Measurements from ENCODE around the gene KCNT1.

KCNT1 gene

DNA sequence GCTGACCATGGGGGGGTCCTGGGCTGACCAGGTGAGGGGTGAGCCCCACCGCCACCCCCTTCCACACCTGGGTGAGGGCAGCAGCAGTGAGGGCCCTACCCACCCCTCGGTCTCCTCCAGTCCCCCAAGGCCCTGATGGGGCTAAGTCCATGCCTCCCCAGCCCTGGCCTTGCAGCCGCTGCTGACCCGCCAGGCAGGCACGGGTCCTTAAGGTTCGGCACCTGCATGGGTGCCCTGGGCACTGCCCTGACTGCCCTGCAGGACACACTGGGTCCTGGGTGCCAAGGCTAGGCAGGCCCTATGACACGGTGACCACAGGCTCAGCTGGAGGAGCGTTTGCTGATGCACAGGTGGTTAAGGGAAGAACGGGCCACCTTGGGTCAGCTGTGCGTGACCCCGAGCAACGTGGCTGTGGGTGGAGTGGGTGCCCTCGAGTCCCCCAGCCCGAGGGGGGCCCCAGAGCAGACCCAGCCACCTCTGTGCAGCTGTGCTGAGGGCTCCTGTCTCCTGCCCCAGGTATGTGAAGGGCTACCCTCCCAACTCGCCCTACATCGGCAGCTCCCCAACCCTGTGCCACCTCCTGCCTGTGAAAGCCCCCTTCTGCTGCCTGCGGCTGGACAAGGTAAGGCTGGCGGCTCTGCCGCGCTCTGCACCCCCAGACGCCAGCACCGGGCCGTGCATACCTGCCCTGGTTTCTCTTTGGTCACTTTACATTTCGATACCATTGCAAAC lies 73.0 kb downstream of the KCNT1 start:
- no peaks in the 10 kb centered on the region for H3K9me3 ChIP-seq (ENCODE audit: low read length)
- no peaks in the 10 kb centered on the region for H3K36me3 ChIP-seq (ENCODE audit: insufficient read depth, low read length)
- H3K4me1 ChIP-seq (ENCODE audit: insufficient read depth, low read length) = no peaks in the 10 kb centered on the region
- H3K27me3 ChIP-seq (ENCODE audit: insufficient read depth, low read length) = peaks cover 6% of the 10 kb centered on the region
- H2AFZ ChIP-seq (ENCODE audit: low read depth, low read length) = no peak overlapping the region
- H3K4me3 ChIP-seq (ENCODE audit: low read length) = no peak overlapping the region

DNA sequence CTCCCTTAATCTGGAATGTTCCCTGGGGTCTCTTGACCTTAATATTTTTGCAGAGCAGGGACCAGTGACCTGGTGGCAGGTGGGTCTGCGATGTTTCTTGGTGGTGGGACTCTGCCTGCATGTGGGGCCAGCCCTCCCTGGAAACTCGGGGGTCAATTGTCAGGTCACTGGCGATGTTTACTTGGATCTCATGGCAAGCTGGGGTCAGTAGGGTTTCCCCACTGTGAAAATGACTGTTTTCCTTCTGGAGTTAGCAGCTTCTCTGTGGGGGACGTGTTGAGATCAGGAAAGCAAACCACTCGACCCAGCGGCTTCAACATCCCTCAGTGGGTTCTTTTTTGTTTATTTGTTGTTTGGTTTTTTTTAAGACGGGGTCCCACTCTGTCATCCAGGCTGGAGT lies 73.9 kb downstream of the KCNT1 start:
- no peaks in the 10 kb centered on the region for H3K9me3 ChIP-seq (ENCODE audit: low read length)
- H3K4me1 ChIP-seq (ENCODE audit: insufficient read depth, low read length) = no peaks in the 10 kb centered on the region
- no peak overlapping the region for H3K4me3 ChIP-seq (ENCODE audit: low read length)
- peaks cover 14% of the 10 kb centered on the region for H3K27me3 ChIP-seq (ENCODE audit: insufficient read depth, low read length)
- H2AFZ ChIP-seq (ENCODE audit: low read depth, low read length) = no peak overlapping the region
- no peaks in the 10 kb centered on the region for H3K36me3 ChIP-seq (ENCODE audit: insufficient read depth, low read length)

DNA sequence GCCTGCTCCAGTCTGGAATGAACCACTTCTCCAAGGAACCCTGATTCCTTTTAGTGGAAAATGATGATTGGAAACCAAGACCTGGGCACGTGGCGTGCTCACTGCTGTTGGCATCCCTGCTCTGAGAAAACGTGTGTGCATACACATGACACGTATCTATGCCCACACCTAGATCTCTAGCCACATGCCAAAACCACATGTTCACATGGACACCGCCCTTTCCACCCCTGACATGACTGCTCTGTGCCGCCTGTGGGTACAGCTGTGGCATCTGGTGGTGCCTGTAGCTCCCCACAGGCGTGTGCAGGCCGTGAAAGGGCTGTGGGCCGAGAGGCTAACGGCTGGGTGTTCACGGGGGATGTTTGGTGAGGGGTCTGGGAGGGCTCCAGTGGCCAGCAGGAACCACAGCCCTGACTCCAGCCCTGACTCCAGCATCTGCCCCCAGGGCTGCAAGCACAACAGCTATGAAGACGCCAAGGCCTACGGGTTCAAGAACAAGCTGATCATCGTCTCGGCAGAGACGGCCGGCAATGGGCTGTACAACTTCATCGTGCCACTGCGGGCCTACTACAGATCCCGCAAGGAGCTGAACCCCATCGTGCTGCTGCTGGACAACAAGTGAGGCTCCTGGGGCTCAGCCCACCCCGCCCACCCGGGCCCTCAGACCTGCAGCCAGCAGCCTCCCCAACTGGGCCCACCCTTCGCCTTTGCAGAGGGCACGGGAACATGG lies 75.1 kb downstream of the KCNT1 start:
- H3K4me3 ChIP-seq (ENCODE audit: low read length) = no peak overlapping the region

DNA sequence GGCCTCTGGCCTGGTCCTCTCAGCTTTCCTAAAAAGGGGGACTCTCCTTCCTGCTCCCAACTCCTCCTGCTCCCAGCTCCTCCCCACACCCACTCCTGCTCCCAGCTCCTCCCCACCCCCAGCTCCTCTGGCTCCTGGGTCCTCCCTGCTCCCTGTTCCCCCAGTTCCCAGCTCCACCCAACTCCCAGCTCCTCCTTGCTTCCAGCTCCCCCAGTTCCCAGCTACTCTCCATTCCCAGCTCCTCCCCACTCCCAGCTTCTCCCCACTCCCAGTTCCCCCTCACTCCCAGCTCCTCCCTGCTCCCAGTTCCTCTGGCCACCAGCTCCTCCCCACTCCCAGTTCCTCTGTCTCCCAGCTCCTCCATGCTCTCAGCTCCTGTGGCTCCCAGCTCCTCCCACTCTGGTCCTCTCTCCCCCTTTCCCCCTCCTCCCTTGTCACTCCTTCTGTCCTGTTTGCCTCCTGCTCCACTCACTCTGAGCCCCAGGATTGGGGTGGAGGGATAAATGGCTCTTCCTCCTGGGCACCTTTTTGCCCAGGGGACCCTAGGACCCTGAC lies 75.7 kb downstream of the KCNT1 start:
- Histone ChIP-seq H3K27me3 (ENCODE audit: insufficient read depth, low read length) (peaks cover 27% of the 10 kb centered on the region), H2AFZ (ENCODE audit: low read depth, low read length) (no peak overlapping the region), H3K4me3 (ENCODE audit: low read length) (no peak overlapping the region), H3K9me3 (ENCODE audit: low read length) (no peaks in the 10 kb centered on the region), H3K4me1 (ENCODE audit: insufficient read depth, low read length) (no peaks in the 10 kb centered on the region), H3K36me3 (ENCODE audit: insufficient read depth, low read length) (no peaks in the 10 kb centered on the region)

More for the DNA sequence above, 75.1 kb downstream of the KCNT1 start:
- Histone ChIP-seq H2AFZ (ENCODE audit: low read depth, low read length) (no peak overlapping the region), H3K36me3 (ENCODE audit: insufficient read depth, low read length) (no peaks in the 10 kb centered on the region), H3K27me3 (ENCODE audit: insufficient read depth, low read length) (peaks cover 22% of the 10 kb centered on the region), H3K9me3 (ENCODE audit: low read length) (no peaks in the 10 kb centered on the region), H3K4me1 (ENCODE audit: insufficient read depth, low read length) (no peaks in the 10 kb centered on the region)

DNA sequence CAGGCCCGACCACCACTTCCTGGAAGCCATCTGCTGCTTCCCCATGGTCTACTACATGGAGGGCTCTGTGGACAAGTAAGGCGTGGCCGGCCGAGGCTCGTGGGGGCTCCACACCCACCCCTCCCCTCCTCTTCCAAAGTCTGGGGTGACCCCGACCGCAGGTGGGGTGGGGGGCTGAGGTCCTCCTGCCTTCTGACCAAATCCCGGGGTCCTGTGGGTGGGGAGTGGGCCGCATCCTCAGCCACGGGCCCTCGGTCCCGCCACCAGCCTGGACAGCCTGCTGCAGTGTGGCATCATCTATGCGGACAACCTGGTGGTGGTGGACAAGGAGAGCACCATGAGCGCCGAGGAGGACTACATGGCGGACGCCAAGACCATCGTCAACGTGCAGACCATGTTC lies 76.4 kb downstream of the KCNT1 start:
- no peaks in the 10 kb centered on the region for H3K9me3 ChIP-seq (ENCODE audit: low read length)
- no peak overlapping the region for H2AFZ ChIP-seq (ENCODE audit: low read depth, low read length)
- H3K4me3 ChIP-seq (ENCODE audit: low read length) = no peak overlapping the region
- H3K4me1 ChIP-seq (ENCODE audit: insufficient read depth, low read length) = no peaks in the 10 kb centered on the region
- no peaks in the 10 kb centered on the region for H3K36me3 ChIP-seq (ENCODE audit: insufficient read depth, low read length)
- H3K27me3 ChIP-seq (ENCODE audit: insufficient read depth, low read length) = peaks cover 32% of the 10 kb centered on the region

DNA sequence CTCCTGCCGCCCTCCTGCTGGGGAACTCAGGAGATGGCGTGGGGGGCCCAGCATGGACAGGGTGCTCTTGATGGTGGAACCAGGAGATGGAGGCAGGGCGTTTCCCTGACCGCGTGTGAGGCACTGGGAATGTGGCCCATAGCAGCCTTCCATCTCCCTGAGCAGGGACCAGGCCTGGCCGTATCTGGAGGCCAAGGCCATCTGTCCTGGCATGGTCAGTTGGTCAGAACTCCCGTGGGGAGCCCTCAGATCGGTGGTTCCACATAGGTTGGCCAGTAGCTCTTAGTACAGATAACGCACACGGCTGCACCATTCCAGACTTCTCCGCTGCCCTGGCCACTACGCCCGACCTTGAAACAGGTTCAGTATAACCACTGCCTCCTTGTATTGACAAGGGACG lies 77.6 kb downstream of the KCNT1 start:
- no peaks in the 10 kb centered on the region for H3K36me3 ChIP-seq (ENCODE audit: insufficient read depth, low read length)

DNA sequence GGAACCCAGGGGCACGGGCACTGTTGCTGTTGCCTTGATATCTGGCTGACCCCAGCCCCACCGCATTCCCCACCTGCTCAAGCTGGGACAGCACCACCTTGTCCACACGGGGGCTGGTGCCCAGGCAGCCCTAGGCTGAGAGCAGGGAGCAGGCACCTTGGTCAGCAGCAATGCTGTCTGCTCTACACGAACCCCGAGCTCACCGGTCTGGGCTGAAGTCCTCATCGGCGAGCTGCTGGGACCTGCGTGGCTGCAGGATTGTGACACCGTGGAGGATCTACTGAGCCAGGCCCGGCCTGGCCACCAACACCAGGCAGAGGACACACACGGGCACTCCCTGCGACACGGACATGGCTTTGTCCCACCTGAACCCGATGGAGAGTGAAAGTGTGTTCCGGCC lies 78.1 kb downstream of the KCNT1 start:
- Histone ChIP-seq H3K9me3 (ENCODE audit: low read length) (no peaks in the 10 kb centered on the region), H3K27me3 (ENCODE audit: insufficient read depth, low read length) (peaks cover 37% of the 10 kb centered on the region), H2AFZ (ENCODE audit: low read depth, low read length) (no peak overlapping the region), H3K36me3 (ENCODE audit: insufficient read depth, low read length) (no peaks in the 10 kb centered on the region), H3K4me1 (ENCODE audit: insufficient read depth, low read length) (no peaks in the 10 kb centered on the region), H3K4me3 (ENCODE audit: low read length) (no peak overlapping the region)

More for the DNA sequence above, 77.6 kb downstream of the KCNT1 start:
- Histone ChIP-seq H3K4me1 (ENCODE audit: insufficient read depth, low read length) (no peaks in the 10 kb centered on the region), H3K9me3 (ENCODE audit: low read length) (no peaks in the 10 kb centered on the region), H3K27me3 (ENCODE audit: insufficient read depth, low read length) (peaks cover 32% of the 10 kb centered on the region), H2AFZ (ENCODE audit: low read depth, low read length) (no peak overlapping the region), H3K4me3 (ENCODE audit: low read length) (no peak overlapping the region)

DNA sequence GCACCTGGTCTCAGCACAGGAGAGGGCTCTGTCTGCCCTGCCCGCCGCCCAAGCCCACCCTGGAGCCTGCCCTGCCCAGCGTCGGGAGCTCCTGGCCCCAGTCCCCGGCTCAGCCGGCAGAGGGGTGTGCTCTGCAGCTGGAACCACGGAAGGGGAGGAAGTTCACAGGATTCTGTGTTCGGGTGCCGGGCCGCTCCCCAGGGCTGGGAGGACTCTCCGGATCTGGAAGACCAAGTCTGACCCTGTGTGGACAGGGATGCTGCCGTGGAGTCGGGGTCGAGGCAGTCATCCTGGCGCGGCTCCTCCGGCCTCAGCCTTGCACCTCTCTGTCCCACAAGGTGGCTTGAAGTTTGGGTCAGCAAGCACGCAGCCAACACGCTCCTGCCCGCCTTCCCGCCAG lies 78.6 kb downstream of the KCNT1 start:
- Histone ChIP-seq H3K27me3 (ENCODE audit: insufficient read depth, low read length) (peaks cover 38% of the 10 kb centered on the region), H3K4me3 (ENCODE audit: low read length) (no peak overlapping the region), H3K9me3 (ENCODE audit: low read length) (no peaks in the 10 kb centered on the region), H3K4me1 (ENCODE audit: insufficient read depth, low read length) (no peaks in the 10 kb centered on the region), H3K36me3 (ENCODE audit: insufficient read depth, low read length) (no peaks in the 10 kb centered on the region), H2AFZ (ENCODE audit: low read depth, low read length) (no peak overlapping the region)

DNA sequence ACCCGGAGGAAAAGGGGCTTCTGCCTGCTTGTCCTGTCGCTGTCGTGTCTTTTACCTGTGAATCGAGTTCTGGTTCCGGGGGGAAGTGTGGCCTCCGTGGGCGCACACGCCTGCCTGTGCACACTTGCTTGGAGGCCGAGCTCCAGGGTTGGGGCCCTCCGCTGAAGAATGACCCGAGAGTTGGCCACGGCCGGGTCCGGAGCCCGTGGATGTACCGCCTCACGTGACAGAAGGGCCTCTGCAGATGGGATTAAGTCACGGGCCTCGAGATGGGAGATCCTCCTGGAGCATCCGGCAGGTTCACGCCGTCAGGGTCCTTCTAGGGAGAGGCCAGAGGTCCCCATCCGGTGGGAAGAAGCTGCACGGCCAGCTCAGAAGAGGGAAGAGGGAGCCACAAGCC lies 81.0 kb downstream of the KCNT1 start:
- H3K27me3 ChIP-seq (ENCODE audit: insufficient read depth, low read length) = peaks cover 55% of the 10 kb centered on the region
- no peak overlapping the region for H3K4me3 ChIP-seq (ENCODE audit: low read length)
- no peak overlapping the region for H2AFZ ChIP-seq (ENCODE audit: low read depth, low read length)
- H3K36me3 ChIP-seq (ENCODE audit: insufficient read depth, low read length) = no peaks in the 10 kb centered on the region
- no peaks in the 10 kb centered on the region for H3K9me3 ChIP-seq (ENCODE audit: low read length)
- H3K4me1 ChIP-seq (ENCODE audit: insufficient read depth, low read length) = no peaks in the 10 kb centered on the region

DNA sequence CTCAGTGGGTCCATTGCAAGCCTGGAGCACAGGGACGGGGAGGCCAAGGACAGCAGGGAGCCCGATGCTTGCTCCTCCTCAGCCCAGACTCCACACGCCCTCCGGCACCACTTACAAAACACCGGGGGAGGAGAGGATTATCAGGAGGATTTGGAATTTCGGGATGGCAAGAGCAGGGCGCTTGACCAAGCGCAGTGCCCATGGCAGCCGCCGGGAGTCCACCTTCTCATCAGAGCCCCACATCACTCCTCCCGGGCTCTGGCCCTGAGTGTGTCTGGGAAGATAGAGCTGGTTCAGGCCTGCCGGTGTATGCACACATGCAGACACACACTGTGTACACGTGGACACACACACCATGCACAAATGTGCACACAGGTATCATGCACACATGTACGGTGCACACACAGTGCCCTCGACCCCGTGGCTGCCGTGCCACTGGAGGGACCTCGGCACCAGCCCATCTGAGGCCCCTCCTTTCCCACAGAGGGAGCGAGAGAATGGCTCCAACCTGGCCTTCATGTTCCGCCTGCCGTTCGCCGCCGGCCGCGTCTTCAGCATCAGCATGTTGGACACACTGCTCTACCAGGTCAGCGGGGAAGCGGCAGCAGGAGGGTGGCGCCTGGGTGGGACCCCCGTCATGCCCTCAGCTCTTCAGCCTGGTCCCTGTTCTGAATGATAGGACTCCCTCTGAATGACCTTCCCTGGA lies 81.7 kb downstream of the KCNT1 start:
- Histone ChIP-seq H3K36me3 (ENCODE audit: insufficient read depth, low read length) (no peaks in the 10 kb centered on the region), H2AFZ (ENCODE audit: low read depth, low read length) (no peak overlapping the region), H3K4me3 (ENCODE audit: low read length) (no peak overlapping the region), H3K9me3 (ENCODE audit: low read length) (no peaks in the 10 kb centered on the region), H3K27me3 (ENCODE audit: insufficient read depth, low read length) (peaks cover 62% of the 10 kb centered on the region), H3K4me1 (ENCODE audit: insufficient read depth, low read length) (no peaks in the 10 kb centered on the region)

DNA sequence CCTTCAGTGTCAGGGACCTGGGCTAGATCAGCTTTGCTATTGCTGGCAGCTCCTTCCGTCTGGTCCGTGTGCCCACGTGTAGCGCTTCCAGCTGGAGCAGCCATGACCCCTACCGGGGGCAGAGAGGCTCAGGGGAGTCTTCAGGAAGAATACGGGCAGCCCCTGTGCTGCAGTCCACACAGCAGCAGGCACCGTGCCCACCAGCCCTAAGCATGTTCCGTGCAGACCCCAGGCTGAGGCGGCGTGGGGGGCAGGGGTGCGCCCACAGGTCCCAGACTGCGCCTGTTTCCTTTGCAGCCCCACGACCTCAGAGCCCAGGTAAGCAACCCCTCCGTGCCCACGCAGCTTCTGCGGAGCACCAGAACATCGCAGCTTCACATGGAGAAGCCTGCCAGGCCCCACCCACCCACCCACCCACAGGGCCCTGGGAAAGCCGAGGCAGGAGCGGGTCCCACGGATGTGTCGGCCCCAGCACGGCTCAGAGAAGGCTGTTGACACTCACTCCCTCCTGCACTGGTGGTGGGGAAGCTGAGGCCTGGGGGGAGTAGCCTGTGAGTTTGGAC lies 83.1 kb downstream of the KCNT1 start:
- Histone ChIP-seq H3K4me3 (ENCODE audit: low read length) (no peak overlapping the region), H3K4me1 (ENCODE audit: insufficient read depth, low read length) (no peaks in the 10 kb centered on the region), H3K36me3 (ENCODE audit: insufficient read depth, low read length) (no peaks in the 10 kb centered on the region), H2AFZ (ENCODE audit: low read depth, low read length) (no peak overlapping the region), H3K27me3 (ENCODE audit: insufficient read depth, low read length) (peaks cover 73% of the 10 kb centered on the region), H3K9me3 (ENCODE audit: low read length) (no peaks in the 10 kb centered on the region)

DNA sequence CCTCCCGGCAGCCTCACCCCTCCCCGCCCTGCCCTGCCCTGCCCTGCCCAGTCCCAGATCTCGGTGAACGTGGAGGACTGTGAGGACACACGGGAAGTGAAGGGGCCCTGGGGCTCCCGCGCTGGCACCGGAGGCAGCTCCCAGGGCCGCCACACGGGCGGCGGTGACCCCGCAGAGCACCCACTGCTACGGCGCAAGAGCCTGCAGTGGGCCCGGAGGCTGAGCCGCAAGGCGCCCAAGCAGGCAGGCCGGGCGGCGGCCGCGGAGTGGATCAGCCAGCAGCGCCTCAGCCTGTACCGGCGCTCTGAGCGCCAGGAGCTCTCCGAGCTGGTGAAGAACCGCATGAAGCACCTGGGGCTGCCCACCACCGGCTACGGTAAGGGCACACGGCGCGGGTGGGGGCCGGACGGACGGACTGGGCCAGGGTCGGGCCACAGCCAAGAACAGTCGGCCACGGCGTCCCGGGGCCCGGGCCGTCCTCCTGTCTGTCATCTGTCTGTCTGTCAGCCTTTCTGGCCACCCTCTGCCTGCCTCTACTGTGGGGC lies 84.2 kb downstream of the KCNT1 start:
- Histone ChIP-seq H3K4me3 (ENCODE audit: low read length) (no peak overlapping the region), H2AFZ (ENCODE audit: low read depth, low read length) (no peak overlapping the region), H3K27me3 (ENCODE audit: insufficient read depth, low read length) (peaks cover 73% of the 10 kb centered on the region), H3K4me1 (ENCODE audit: insufficient read depth, low read length) (no peaks in the 10 kb centered on the region), H3K36me3 (ENCODE audit: insufficient read depth, low read length) (no peaks in the 10 kb centered on the region), H3K9me3 (ENCODE audit: low read length) (no peaks in the 10 kb centered on the region)

Data from neuron (in vitro differentiated cells).